SK-N-SH treated with all-trans-retinoic acid at 6 μM for 48 hours (cell line): ENCODE data around the gene PFKL.

Experiments
- ARNTL ChIP-seq: fragments of 450-650 bp; formaldehyde crosslinking; IDR thresholded peaks from 2 replicates; pipeline ENCODE4 v1.5.0; 2020; ENCODE audit warnings: low read depth, mild to moderate bottlenecking, moderate library complexity, borderline replicate concordance
- ESRRG ChIP-seq: fragments of 250-450 bp; sonication (Bioruptor Pico); IDR thresholded peaks from 2 replicates; pipeline ENCODE4 v1.6.1; 2021; ENCODE audit warnings: mild to moderate bottlenecking
- ISL1 ChIP-seq: fragments of 250-450 bp; sonication (Bioruptor Pico); IDR thresholded peaks from 2 replicates; pipeline ENCODE4 v2.1.2; 2022; ENCODE audit warnings: mild to moderate bottlenecking, moderate library complexity
- RARB ChIP-seq: fragments of 250-450 bp; sonication (Bioruptor Pico); IDR thresholded peaks from 2 replicates; pipeline ENCODE4 v1.8.0; 2021; ENCODE audit warnings: mild to moderate bottlenecking, moderate library complexity
- ZNF565 ChIP-seq: fragments of 450-650 bp; formaldehyde crosslinking; conservative IDR thresholded peaks from 2 replicates; pipeline ENCODE4 v1.5.0; 2020; ENCODE audit warnings: low read depth, mild to moderate bottlenecking, moderate library complexity
- TF ChIP-seq, protein P1 (sequence below): fragments of 250-450 bp; sonication (Bioruptor Pico); IDR thresholded peaks from 2 replicates; pipeline ENCODE4 v1.8.0; 2020; ENCODE audit warnings: mild to moderate bottlenecking, moderate library complexity, borderline replicate concordance
- TF ChIP-seq, protein P2 (sequence below): fragments of 250-450 bp; sonication (Bioruptor Pico); IDR thresholded peaks from 2 replicates; pipeline ENCODE4 v1.5.1; 2020; ENCODE audit warnings: low read depth, mild to moderate bottlenecking, moderate library complexity
- TF ChIP-seq, protein P3 (sequence below): fragments of 250-450 bp; sonication (Bioruptor Pico); IDR thresholded peaks from 2 replicates; pipeline ENCODE4 v1.5.1; 2021; ENCODE audit warnings: mild to moderate bottlenecking, moderate library complexity

DNA sequence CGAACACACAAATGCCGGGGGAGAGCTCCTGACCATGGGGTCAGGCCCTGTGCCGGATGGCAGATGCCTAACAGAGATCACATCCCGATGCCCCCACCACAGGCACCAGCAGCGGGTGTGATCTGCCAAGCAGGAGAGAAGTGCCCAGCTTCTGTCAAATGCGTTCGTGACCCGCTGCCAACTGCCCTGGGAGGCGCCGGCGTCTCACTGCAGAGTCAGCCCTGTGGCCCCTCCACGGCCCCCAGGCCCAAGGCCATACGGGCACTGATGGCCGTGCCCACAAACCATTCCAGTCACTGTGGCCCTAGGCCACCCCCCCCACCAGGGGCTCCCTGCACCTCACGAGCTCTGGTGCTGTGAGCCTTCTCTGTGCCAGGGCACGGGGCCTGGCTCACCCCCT lies 31.4 kb downstream of the PFKL start:
- TF ChIP-seq, protein P1, sequence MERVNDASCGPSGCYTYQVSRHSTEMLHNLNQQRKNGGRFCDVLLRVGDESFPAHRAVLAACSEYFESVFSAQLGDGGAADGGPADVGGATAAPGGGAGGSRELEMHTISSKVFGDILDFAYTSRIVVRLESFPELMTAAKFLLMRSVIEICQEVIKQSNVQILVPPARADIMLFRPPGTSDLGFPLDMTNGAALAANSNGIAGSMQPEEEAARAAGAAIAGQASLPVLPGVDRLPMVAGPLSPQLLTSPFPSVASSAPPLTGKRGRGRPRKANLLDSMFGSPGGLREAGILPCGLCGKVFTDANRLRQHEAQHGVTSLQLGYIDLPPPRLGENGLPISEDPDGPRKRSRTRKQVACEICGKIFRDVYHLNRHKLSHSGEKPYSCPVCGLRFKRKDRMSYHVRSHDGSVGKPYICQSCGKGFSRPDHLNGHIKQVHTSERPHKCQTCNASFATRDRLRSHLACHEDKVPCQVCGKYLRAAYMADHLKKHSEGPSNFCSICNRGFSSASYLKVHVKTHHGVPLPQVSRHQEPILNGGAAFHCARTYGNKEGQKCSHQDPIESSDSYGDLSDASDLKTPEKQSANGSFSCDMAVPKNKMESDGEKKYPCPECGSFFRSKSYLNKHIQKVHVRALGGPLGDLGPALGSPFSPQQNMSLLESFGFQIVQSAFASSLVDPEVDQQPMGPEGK (CRISPR knock-in tag) = no peak
- TF ChIP-seq ESRRG (CRISPR knock-in tag) = no peak
- TF ChIP-seq ARNTL = no peak
- no peak for TF ChIP-seq RARB (CRISPR knock-in tag)
- TF ChIP-seq, protein P2, sequence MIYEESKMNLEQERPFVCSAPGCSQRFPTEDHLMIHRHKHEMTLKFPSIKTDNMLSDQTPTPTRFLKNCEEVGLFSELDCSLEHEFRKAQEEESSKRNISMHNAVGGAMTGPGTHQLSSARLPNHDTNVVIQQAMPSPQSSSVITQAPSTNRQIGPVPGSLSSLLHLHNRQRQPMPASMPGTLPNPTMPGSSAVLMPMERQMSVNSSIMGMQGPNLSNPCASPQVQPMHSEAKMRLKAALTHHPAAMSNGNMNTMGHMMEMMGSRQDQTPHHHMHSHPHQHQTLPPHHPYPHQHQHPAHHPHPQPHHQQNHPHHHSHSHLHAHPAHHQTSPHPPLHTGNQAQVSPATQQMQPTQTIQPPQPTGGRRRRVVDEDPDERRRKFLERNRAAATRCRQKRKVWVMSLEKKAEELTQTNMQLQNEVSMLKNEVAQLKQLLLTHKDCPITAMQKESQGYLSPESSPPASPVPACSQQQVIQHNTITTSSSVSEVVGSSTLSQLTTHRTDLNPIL (CRISPR knock-in tag) = no peak
- no peak for TF ChIP-seq ZNF565 (CRISPR knock-in tag)
- TF ChIP-seq, protein P3, sequence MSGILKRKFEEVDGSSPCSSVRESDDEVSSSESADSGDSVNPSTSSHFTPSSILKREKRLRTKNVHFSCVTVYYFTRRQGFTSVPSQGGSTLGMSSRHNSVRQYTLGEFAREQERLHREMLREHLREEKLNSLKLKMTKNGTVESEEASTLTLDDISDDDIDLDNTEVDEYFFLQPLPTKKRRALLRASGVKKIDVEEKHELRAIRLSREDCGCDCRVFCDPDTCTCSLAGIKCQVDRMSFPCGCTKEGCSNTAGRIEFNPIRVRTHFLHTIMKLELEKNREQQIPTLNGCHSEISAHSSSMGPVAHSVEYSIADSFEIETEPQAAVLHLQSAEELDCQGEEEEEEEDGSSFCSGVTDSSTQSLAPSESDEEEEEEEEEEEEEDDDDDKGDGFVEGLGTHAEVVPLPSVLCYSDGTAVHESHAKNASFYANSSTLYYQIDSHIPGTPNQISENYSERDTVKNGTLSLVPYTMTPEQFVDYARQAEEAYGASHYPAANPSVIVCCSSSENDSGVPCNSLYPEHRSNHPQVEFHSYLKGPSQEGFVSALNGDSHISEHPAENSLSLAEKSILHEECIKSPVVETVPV (CRISPR knock-in tag) = no peak
- TF ChIP-seq ISL1 = no peak
